Liver (tissue), 9 donors: ENCODE measurements around the gene TRAPPC8. TPM values are rescaled to one million over a fixed set of nuclear protein-coding genes. Genes with fewer than 3 reads are reported as not detected.

Source experiments
- DNase-seq: peaks from one replicate; pipeline ENCODE4 v3.0.0-alpha.2; 2017; ENCODE audit warnings: low spot score
- H3K27ac ChIP-seq, 2 donors: one replicate each; pipeline ENCODE4 v1.7.0; 2013; ENCODE audit warnings: inconsistent platforms in 2 of 2, low read length in 2 of 2, control low read depth in 1 of 2, low read depth in 1 of 2, mild to moderate bottlenecking in 1 of 2
- H3K27me3 ChIP-seq, 4 donors: one replicate each; pipeline versions ENCODE4 v1.6.1 to v1.7.0; 2013; ENCODE audit warnings: low read length in 3 of 4, inconsistent platforms in 1 of 4, mild to moderate bottlenecking in 1 of 4, moderate library complexity in 1 of 4; ENCODE audit not compliant: control insufficient read depth in 4 of 4, insufficient read depth in 4 of 4
- H3K36me3 ChIP-seq, 4 donors: one replicate each; pipeline versions ENCODE4 v1.6.1 to v1.7.0; 2013; ENCODE audit warnings: low read length in 3 of 4, mild to moderate bottlenecking in 3 of 4, low read depth in 1 of 4, moderate library complexity in 1 of 4; ENCODE audit not compliant: control insufficient read depth in 4 of 4, insufficient read depth in 3 of 4
- H3K4me1 ChIP-seq, 4 donors: one replicate each; pipeline versions ENCODE4 v1.6.1 to v1.7.0; 2013; ENCODE audit warnings: low read length in 3 of 4, mild to moderate bottlenecking in 3 of 4, moderate library complexity in 1 of 4; ENCODE audit not compliant: control insufficient read depth in 4 of 4, insufficient read depth in 4 of 4
- H3K4me3 ChIP-seq, 3 donors: one replicate each; pipeline versions ENCODE4 v1.6.1 to v1.7.0; 2013; ENCODE audit warnings: low read length in 3 of 3, control low read depth in 1 of 3, low read depth in 1 of 3, mild to moderate bottlenecking in 1 of 3
- H3K9ac ChIP-seq, 2 donors: one replicate each; pipeline ENCODE4 v1.7.0; 2013; ENCODE audit warnings: low read length in 2 of 2, mild to moderate bottlenecking in 2 of 2, moderate library complexity in 2 of 2, control low read depth in 1 of 2, low read depth in 1 of 2
- H3K9me3 ChIP-seq, 4 donors: one replicate each; pipeline versions ENCODE4 v1.6.1 to v1.7.0; 2013; ENCODE audit warnings: low read length in 3 of 4; ENCODE audit not compliant: control insufficient read depth in 4 of 4
- ATF3 ChIP-seq: IDR thresholded peaks from 2 replicates; pipeline ENCODE4 v1.6.1; 2016; ENCODE audit warnings: antibody characterized with exemption
- CTCF ChIP-seq: fragments of 150-350 bp; IDR thresholded peaks from 2 replicates; pipeline ENCODE4 v1.5.1; 2017; ENCODE audit warnings: improper control_type of control experiment, low read depth, low read length; ENCODE audit not compliant: missing input control
- EGR1 ChIP-seq, 2 donors: IDR thresholded peaks; 2 replicates each; pipeline ENCODE4 v1.6.1; 2016 to 2018; ENCODE audit warnings: antibody characterized with exemption in 2 of 2, low read depth in 2 of 2
- FOXA1 ChIP-seq: IDR thresholded peaks from 2 replicates; pipeline ENCODE4 v1.6.1; 2016; ENCODE audit warnings: antibody characterized with exemption
- FOXA2 ChIP-seq: IDR thresholded peaks from 2 replicates; pipeline ENCODE4 v1.6.1; 2016; ENCODE audit warnings: antibody characterized with exemption
- GABPA ChIP-seq, 2 donors: IDR thresholded peaks in 1 of 2; conservative IDR thresholded peaks in 1 of 2; 2 replicates each; pipeline ENCODE4 v1.6.1; 2016; ENCODE audit warnings: antibody characterized with exemption in 2 of 2, mild to moderate bottlenecking in 1 of 2, moderate library complexity in 1 of 2
- HNF4A ChIP-seq, 2 donors: conservative IDR thresholded peaks; 2 replicates each; pipeline ENCODE4 v1.6.1; 2016; ENCODE audit warnings: antibody characterized with exemption in 2 of 2, mild to moderate bottlenecking in 2 of 2
- HNF4G ChIP-seq: IDR thresholded peaks from 2 replicates; pipeline ENCODE4 v1.6.1; 2016; ENCODE audit warnings: antibody characterized with exemption
- JUND ChIP-seq, 2 donors: IDR thresholded peaks; 2 replicates each; pipeline ENCODE4 v1.6.1; 2016; ENCODE audit warnings: antibody characterized with exemption in 2 of 2
- MAX ChIP-seq: IDR thresholded peaks from 2 replicates; pipeline ENCODE4 v1.6.1; 2016; ENCODE audit warnings: antibody characterized with exemption
- NR2F2 ChIP-seq: IDR thresholded peaks from 2 replicates; pipeline ENCODE4 v1.6.1; 2016; ENCODE audit warnings: antibody characterized with exemption
- RAD21 ChIP-seq, 2 donors: IDR thresholded peaks; 2 replicates each; pipeline ENCODE4 v1.6.1; 2016; ENCODE audit warnings: antibody characterized with exemption in 2 of 2, mild to moderate bottlenecking in 2 of 2
- REST ChIP-seq: IDR thresholded peaks from 2 replicates; pipeline ENCODE4 v1.6.1; 2016; ENCODE audit warnings: antibody characterized with exemption, mild to moderate bottlenecking
- RXRA ChIP-seq, 2 donors: IDR thresholded peaks; 2 replicates each; pipeline ENCODE4 v1.6.1; 2017 to 2018; ENCODE audit warnings: antibody characterized with exemption in 2 of 2, mild to moderate bottlenecking in 1 of 2
- SP1 ChIP-seq: IDR thresholded peaks from 2 replicates; pipeline ENCODE4 v1.6.1; 2018; ENCODE audit warnings: antibody characterized with exemption, mild to moderate bottlenecking
- TAF1 ChIP-seq: conservative IDR thresholded peaks from 2 replicates; pipeline ENCODE4 v1.6.1; 2016; ENCODE audit warnings: antibody characterized with exemption, mild to moderate bottlenecking
- YY1 ChIP-seq: IDR thresholded peaks from 2 replicates; pipeline ENCODE4 v1.6.1; 2016; ENCODE audit warnings: antibody characterized with exemption, mild to moderate bottlenecking
- ZBTB33 ChIP-seq: IDR thresholded peaks from 2 replicates; pipeline ENCODE4 v1.6.1; 2016; ENCODE audit warnings: antibody characterized with exemption
- WGBS: extraction: QIAGEN DNeasy Blood & Tissue Kit; methylation state at CpG from one replicate; pipeline ENCODE4 v1.1.7; 2013; 5-methylcytosine and 5-hydroxymethylcytosine counted together
- polyA plus RNA-seq, 2 donors: library from polyadenylated mRNA; stranded (reverse) in 1 of 2; unstranded in 1 of 2; fragments of 200-250 nt in 1 of 2; fragments of >200 nt in 1 of 2; fragmentation: Nextera tagmentation in 1 of 2; extraction: Ambion mirVana in 1 of 2; gene quantifications; one replicate each; pipeline versions ENCODE4 v1.2.1 to v1.2.3, GENCODE V29; 2013 to 2015
- total RNA-seq, 2 donors: library from RNA; depleted of rRNA; stranded (reverse); fragments of >200 nt; gene quantifications; one replicate each; pipeline ENCODE4 v1.2.3, GENCODE V29; 2014
- donor health status: healthy.
- donor health status: healthy.
- donor health status: healthy.
- donor health status: healthy.
- donor health status: healthy.

TRAPPC8 gene
- total and polyA plus RNA-seq, 4 donors, result 12.2 to 46.1 (median 29.5) TPM

GRCh38 chr18:31791817-31792579 lies 150.9 kb downstream of the TRAPPC8 start:
- peaks cover 2 to 24% (median 20%) of the 10 kb centered on the region in 4 donors for H3K4me1 ChIP-seq
- 76% methylated on average over 6 of the region's 6 CpGs for WGBS
- no peak overlapping the region for H3K9ac ChIP-seq
- no peaks in the 10 kb centered on the region for H3K9me3 ChIP-seq
- H3K36me3 ChIP-seq, result no peaks in the 10 kb centered on the region
- no peak overlapping the region for H3K4me3 ChIP-seq
- no peak for DNase-seq
- no peaks in the 10 kb centered on the region for H3K27me3 ChIP-seq
- H3K27ac ChIP-seq, result peak overlapping the region; percentile 2 to 21
- TF ChIP-seq GABPA (IDR thresholded peaks at IDR 0.05 in 1 of 2, conservative IDR thresholded peaks at IDR 0.05 in 1 of 2) (no peak), RAD21 (IDR thresholded peaks at IDR 0.05) (no peak), EGR1 (IDR thresholded peaks at IDR 0.05; ENCODE audit: low read depth in 2 of 2) (no peak), CTCF (no peak), MAX (no peak), HNF4G (no peak), YY1 (no peak), REST (no peak), NR2F2 (no peak), ZBTB33 (no peak), ATF3 (no peak), SP1 (no peak), FOXA1 (no peak), JUND (IDR thresholded peaks at IDR 0.05) (no peak), FOXA2 (no peak), RXRA (IDR thresholded peaks at IDR 0.05) (no peak), TAF1 (no peak), HNF4A (conservative IDR thresholded peaks at IDR 0.05) (no peak)
